ENCODE measurements around the gene CBLIF. TPM values are rescaled to one million over a fixed set of nuclear protein-coding genes. Genes with fewer than 3 reads are reported as not detected.

The CBLIF gene
- total RNA-seq, 5 donors from 2014 or later (not counting 1 experiment from before 2014, with no cell fraction given), result not detected

DNA sequence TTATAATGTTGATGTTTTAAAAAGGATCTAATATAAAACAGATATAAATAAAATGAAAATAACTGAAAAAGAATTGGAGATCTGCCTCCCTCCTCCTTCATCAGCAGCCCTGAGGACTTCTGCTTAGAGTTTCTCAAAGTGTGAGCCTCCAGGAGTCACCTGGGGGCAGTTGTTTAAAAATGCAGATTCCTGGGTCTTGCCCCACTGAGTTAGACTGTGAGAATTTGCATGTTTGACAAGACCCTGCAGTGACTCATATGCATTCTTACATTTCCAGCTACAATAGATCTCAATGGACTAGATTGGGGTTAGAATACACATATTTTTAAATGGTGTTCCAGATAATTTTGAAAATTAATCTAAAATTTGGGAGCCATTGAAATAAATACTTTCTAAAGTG is 32.5 kb upstream of the CBLIF start:
- Histone ChIP-seq H3K9me3 (no peaks in the 10 kb centered on the region), H3K4me3 (ENCODE audit: control insufficient read depth in 1 of 2, extremely low read depth in 1 of 2, low read length in 1 of 2) (no peak overlapping the region), H3K27me3 (replicated peaks in 1 of 2; ENCODE audit: control insufficient read depth in 2 of 2, extremely low read depth in 1 of 2, insufficient read depth in 2 of 2, low read length in 1 of 2) (peaks cover 0 to 3% of the 10 kb centered on the region in 2 experiments), H3K36me3 (ENCODE audit: control insufficient read depth in 2 of 2, extremely low read depth in 1 of 2, insufficient read depth in 1 of 2, low read length in 1 of 2) (no peaks in the 10 kb centered on the region), H3K27ac (ENCODE audit: low read length) (no peak overlapping the region), H3K4me1 (ENCODE audit: control insufficient read depth in 1 of 2, extremely low read depth in 1 of 2, insufficient read depth in 2 of 2, low read length in 2 of 2) (no peaks in the 10 kb centered on the region)
- H3K4me3 Mint-ChIP-seq, result no peak overlapping the region
- DNase-seq, result no peak
- no peaks in the 10 kb centered on the region for H3K4me1 Mint-ChIP-seq
- ChIA-PET CTCF (no interaction called here), POLR2A (no interaction called here)
- H3K27ac Mint-ChIP-seq, result no peak overlapping the region
- H3K27me3 Mint-ChIP-seq, result peaks cover 14 to 25% of the 10 kb centered on the region in 2 donors
- no peak for ATAC-seq (replicated peaks in 1 of 4)
- H3K36me3 Mint-ChIP-seq, result no peaks in the 10 kb centered on the region
- no peaks in the 10 kb centered on the region for H3K9me3 Mint-ChIP-seq

DNA sequence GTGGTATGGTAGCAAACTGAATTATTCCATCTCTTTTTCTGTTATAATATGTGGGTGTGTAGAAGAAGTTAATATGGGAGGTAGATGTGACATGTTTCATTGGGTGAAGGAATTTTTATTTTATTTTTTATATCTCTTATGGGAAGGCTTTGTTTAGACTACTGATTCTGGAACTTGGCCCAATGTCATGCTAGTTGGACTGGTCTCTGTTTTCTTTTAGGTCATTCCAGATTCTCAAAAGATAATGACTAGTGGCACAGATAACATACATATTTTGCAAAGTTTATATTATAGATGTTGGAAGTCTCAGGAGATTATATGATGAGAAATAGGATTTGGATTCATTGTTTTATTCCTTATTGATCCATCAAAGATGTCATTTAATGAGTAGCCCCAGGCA is 32.0 kb upstream of the CBLIF start:
- no peaks in the 10 kb centered on the region for H3K36me3 ChIP-seq (ENCODE audit: control insufficient read depth in 2 of 2, extremely low read depth in 1 of 2, insufficient read depth in 1 of 2, low read length in 1 of 2)
- Mint-ChIP-seq H3K9me3 (no peaks in the 10 kb centered on the region), H3K27ac (no peak overlapping the region), H3K4me1 (no peaks in the 10 kb centered on the region), H3K4me3 (no peak overlapping the region), H3K36me3 (no peaks in the 10 kb centered on the region), H3K27me3 (peaks cover 14 to 25% of the 10 kb centered on the region in 2 donors)
- DNase-seq (no peak), ATAC-seq (replicated peaks in 1 of 4) (no peak)
- ChIA-PET CTCF (no interaction called here), POLR2A (no interaction called here)
- peaks cover 0 to 3% of the 10 kb centered on the region in 2 experiments for H3K27me3 ChIP-seq (replicated peaks in 1 of 2; ENCODE audit: control insufficient read depth in 2 of 2, extremely low read depth in 1 of 2, insufficient read depth in 2 of 2, low read length in 1 of 2)
- no peak overlapping the region for H3K27ac ChIP-seq (ENCODE audit: low read length)
- no peak overlapping the region for H3K4me3 ChIP-seq (ENCODE audit: control insufficient read depth in 1 of 2, extremely low read depth in 1 of 2, low read length in 1 of 2)
- H3K4me1 ChIP-seq (ENCODE audit: control insufficient read depth in 1 of 2, extremely low read depth in 1 of 2, insufficient read depth in 2 of 2, low read length in 2 of 2), result no peaks in the 10 kb centered on the region
- H3K9me3 ChIP-seq, result no peaks in the 10 kb centered on the region

DNA sequence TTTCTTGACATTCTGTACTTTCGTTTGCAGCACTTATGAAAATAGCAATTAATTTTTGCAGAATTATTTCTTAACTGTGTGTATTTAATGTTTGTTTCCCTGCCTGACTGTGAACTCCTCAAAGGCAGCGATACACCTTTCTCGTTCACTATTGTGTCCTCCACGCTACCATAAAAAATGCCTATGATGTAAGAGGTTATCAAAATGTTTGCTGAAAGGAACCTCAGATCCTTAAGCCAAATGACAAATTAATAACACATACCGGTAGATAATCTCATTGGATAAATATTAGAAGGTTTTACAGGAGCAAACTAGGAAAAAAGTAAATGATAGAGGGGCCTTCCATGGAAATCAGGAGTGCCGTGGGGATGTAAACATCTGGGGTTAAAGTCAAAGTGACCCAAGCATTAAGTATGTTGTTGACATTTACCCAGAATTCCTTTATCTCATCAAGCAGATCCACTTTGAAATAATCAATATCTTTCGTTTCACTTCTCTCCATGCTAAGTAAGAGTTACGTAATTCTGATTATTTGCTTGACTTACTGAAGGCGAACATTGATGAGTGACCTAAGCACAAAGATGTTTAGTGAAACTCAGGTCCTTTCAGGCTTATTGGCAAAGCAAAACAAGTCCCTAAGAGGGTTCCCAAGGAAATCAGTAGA is 30.7 kb upstream of the CBLIF start:
- ChIA-PET POLR2A (no interaction called here), CTCF (no interaction called here)
- Histone ChIP-seq H3K4me1 (ENCODE audit: control insufficient read depth in 1 of 2, extremely low read depth in 1 of 2, insufficient read depth in 2 of 2, low read length in 2 of 2) (no peaks in the 10 kb centered on the region), H3K4me3 (ENCODE audit: control insufficient read depth in 1 of 2, extremely low read depth in 1 of 2, low read length in 1 of 2) (no peak overlapping the region), H3K27me3 (replicated peaks in 1 of 2; ENCODE audit: control insufficient read depth in 2 of 2, extremely low read depth in 1 of 2, insufficient read depth in 2 of 2, low read length in 1 of 2) (peaks cover 0 to 3% of the 10 kb centered on the region in 2 experiments), H3K36me3 (ENCODE audit: control insufficient read depth in 2 of 2, extremely low read depth in 1 of 2, insufficient read depth in 1 of 2, low read length in 1 of 2) (no peaks in the 10 kb centered on the region), H3K27ac (ENCODE audit: low read length) (no peak overlapping the region), H3K9me3 (no peaks in the 10 kb centered on the region)
- DNase-seq (no peak), ATAC-seq (replicated peaks in 1 of 4) (no peak)
- Mint-ChIP-seq H3K36me3 (no peaks in the 10 kb centered on the region), H3K9me3 (peaks cover 0 to 11% (median 4%) of the 10 kb centered on the region in 3 donors), H3K27ac (no peak overlapping the region), H3K4me3 (no peak overlapping the region), H3K4me1 (no peaks in the 10 kb centered on the region), H3K27me3 (peaks cover 14 to 25% of the 10 kb centered on the region in 2 donors)
- WGBS (ENCODE audit: insufficient coverage), result 100% methylated on average over 1 of the region's 9 CpGs

DNA sequence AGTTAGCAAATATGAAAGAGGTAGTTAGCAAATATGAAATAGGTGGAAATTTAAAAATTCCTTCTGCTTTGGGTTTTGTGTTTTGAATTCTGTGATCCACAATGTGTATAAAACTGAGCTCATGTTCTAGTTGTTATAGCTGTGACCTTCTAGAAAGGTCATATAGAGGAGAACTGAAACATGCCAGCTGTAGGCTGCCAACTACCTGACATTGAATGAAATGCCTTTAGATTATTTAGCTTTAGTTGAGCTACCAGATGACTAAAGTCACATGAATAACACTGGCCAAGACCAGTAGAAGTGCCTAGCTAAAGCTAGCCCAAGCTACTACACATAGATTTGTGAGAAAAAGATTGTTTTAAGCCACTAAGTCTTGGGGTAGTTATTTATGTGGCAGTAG is 26.8 kb upstream of the CBLIF start:
- Mint-ChIP-seq H3K9me3 (peaks cover 4 to 22% (median 5%) of the 10 kb centered on the region in 3 donors), H3K4me3 (no peak overlapping the region), H3K27me3 (peaks cover 15% of the 10 kb centered on the region in 2 donors), H3K27ac (no peak overlapping the region), H3K4me1 (no peaks in the 10 kb centered on the region), H3K36me3 (no peaks in the 10 kb centered on the region)
- Histone ChIP-seq H3K4me3 (ENCODE audit: control insufficient read depth in 1 of 2, extremely low read depth in 1 of 2, low read length in 1 of 2) (no peak overlapping the region), H3K27ac (ENCODE audit: low read length) (no peak overlapping the region), H3K27me3 (replicated peaks in 1 of 2; ENCODE audit: control insufficient read depth in 2 of 2, extremely low read depth in 1 of 2, insufficient read depth in 2 of 2, low read length in 1 of 2) (peaks cover 0 to 6% of the 10 kb centered on the region in 2 experiments), H3K36me3 (ENCODE audit: control insufficient read depth in 2 of 2, extremely low read depth in 1 of 2, insufficient read depth in 1 of 2, low read length in 1 of 2) (no peaks in the 10 kb centered on the region), H3K4me1 (ENCODE audit: control insufficient read depth in 1 of 2, extremely low read depth in 1 of 2, insufficient read depth in 2 of 2, low read length in 2 of 2) (no peaks in the 10 kb centered on the region), H3K9me3 (no peaks in the 10 kb centered on the region)
- ATAC-seq (replicated peaks in 1 of 4), result no peak
- ChIA-PET CTCF (no interaction called here), POLR2A (no interaction called here)
- no peak for DNase-seq

DNA sequence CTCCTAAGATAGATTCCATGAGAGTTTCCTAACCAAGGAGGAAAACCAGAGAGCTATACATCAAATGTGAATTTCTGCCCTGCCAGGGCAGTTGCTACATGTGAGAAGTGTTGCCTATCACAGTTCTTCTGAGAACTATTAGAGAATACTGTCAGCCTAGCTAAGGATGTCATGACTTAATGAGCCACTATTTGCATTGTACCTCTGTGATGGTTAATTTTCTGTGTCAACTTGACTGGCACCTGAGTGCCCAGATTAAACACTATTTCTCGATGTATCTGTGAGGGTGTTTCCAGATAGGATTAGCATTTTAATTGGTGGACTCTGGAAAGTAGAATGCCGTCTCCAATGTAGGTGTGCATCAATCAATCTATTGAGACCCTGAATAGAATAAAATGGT is 22.6 kb upstream of the CBLIF start:
- Mint-ChIP-seq H3K4me1 (no peaks in the 10 kb centered on the region), H3K27ac (no peak overlapping the region), H3K36me3 (no peaks in the 10 kb centered on the region), H3K9me3 (peaks cover 4 to 24% (median 5%) of the 10 kb centered on the region in 3 donors), H3K27me3 (peaks cover 12% of the 10 kb centered on the region in 2 donors), H3K4me3 (no peak overlapping the region)
- WGBS (ENCODE audit: insufficient coverage), result 100% methylated on average over 2 of the region's 2 CpGs
- Histone ChIP-seq H3K4me1 (ENCODE audit: control insufficient read depth in 1 of 2, extremely low read depth in 1 of 2, insufficient read depth in 2 of 2, low read length in 2 of 2) (no peaks in the 10 kb centered on the region), H3K9me3 (no peaks in the 10 kb centered on the region), H3K4me3 (ENCODE audit: control insufficient read depth in 1 of 2, extremely low read depth in 1 of 2, low read length in 1 of 2) (no peak overlapping the region), H3K27me3 (replicated peaks in 1 of 2; ENCODE audit: control insufficient read depth in 2 of 2, extremely low read depth in 1 of 2, insufficient read depth in 2 of 2, low read length in 1 of 2) (peaks cover 0 to 3% of the 10 kb centered on the region in 2 experiments), H3K36me3 (ENCODE audit: control insufficient read depth in 2 of 2, extremely low read depth in 1 of 2, insufficient read depth in 1 of 2, low read length in 1 of 2) (no peaks in the 10 kb centered on the region), H3K27ac (ENCODE audit: low read length) (no peak overlapping the region)
- no peak for ATAC-seq (replicated peaks in 1 of 4)
- no peak for DNase-seq
- CTCF ChIA-PET, result no interaction called here
- POLR2A ChIA-PET, result no interaction called here

DNA sequence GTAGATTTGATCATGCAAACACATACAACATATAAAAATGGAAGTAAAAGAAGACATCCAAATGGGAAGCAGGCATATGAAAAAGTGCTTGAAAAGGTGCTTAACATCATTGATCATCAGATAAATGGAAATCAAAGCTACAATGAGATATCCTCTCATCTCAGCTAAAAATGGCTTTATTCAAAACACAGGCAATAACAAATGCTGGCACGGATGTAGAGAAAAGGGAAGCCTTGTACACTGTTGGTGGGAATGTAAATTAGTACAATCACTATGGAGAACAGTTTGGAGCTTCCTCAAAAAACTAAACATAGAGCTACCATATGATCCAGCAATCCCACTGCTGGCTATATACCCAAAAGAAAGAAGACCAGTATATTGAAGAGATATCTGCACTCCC is 21.5 kb upstream of the CBLIF start:
- CTCF ChIA-PET, result no interaction called here
- Mint-ChIP-seq H3K27ac (no peak overlapping the region), H3K9me3 (peaks cover 4 to 21% (median 5%) of the 10 kb centered on the region in 3 donors), H3K36me3 (no peaks in the 10 kb centered on the region), H3K27me3 (peaks cover 11 to 12% of the 10 kb centered on the region in 2 donors), H3K4me3 (no peak overlapping the region), H3K4me1 (no peaks in the 10 kb centered on the region)
- H3K4me1 ChIP-seq (ENCODE audit: control insufficient read depth in 1 of 2, extremely low read depth in 1 of 2, insufficient read depth in 2 of 2, low read length in 2 of 2), result no peaks in the 10 kb centered on the region
- POLR2A ChIA-PET, result no interaction called here
- no peak overlapping the region for H3K4me3 ChIP-seq (ENCODE audit: control insufficient read depth in 1 of 2, extremely low read depth in 1 of 2, low read length in 1 of 2)
- no peak for DNase-seq
- H3K27me3 ChIP-seq (replicated peaks in 1 of 2; ENCODE audit: control insufficient read depth in 2 of 2, extremely low read depth in 1 of 2, insufficient read depth in 2 of 2, low read length in 1 of 2), result peaks cover 0 to 3% of the 10 kb centered on the region in 2 experiments
- ATAC-seq (replicated peaks in 1 of 4), result no peak
- H3K9me3 ChIP-seq, result no peaks in the 10 kb centered on the region
- no peaks in the 10 kb centered on the region for H3K36me3 ChIP-seq (ENCODE audit: control insufficient read depth in 2 of 2, extremely low read depth in 1 of 2, insufficient read depth in 1 of 2, low read length in 1 of 2)
- WGBS (ENCODE audit: insufficient coverage), result no CpG with 5 or more reads among the region's 1 CpG
- no peak overlapping the region for H3K27ac ChIP-seq (ENCODE audit: low read length)

DNA sequence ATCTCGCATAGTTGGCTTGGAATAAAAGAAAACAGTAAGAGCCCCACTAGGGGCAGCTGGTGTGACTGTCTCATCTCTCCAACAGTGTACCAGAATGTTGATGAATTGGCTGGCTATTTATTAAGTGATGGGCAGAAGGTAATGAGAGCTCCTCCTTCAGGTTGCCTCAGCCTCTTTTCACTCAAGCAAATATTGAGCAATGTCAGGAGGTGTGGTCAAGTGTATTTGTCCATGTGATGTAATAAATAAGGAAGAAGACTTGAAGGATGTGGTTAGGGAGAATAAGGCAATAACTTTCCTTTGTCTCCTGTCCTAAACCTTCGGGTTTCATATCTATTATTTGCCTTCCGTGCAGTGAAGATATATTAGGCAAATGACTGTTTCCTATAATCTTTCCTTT is 21.1 kb upstream of the CBLIF start, which contains the start of gene TCN1:
Gene TCN1 (minus strand): TSS at position 91 of the 400 bp plus-strand sequence. CDS start 17 bp downstream, at position 74.
- H3K9me3 ChIP-seq, result no peaks in the 10 kb centered on the region
- no peak for DNase-seq
- H3K27ac ChIP-seq (ENCODE audit: low read length), result no peak within 1 kb of the TSS
- H3K27me3 Mint-ChIP-seq, result peaks cover 11 to 12% of the 10 kb centered on the region in 2 donors
- no CpG with 5 or more reads among the region's 3 CpGs for WGBS (ENCODE audit: insufficient coverage)
- H3K4me3 ChIP-seq (ENCODE audit: control insufficient read depth in 1 of 2, extremely low read depth in 1 of 2, low read length in 1 of 2), result no peak within 1 kb of the TSS
- ChIA-PET POLR2A (no interaction called here), CTCF (no interaction called here)
- no peak within 1 kb of the TSS for H3K27ac Mint-ChIP-seq
- no peak for ATAC-seq (replicated peaks in 1 of 4)
- H3K27me3 ChIP-seq (replicated peaks in 1 of 2; ENCODE audit: control insufficient read depth in 2 of 2, extremely low read depth in 1 of 2, insufficient read depth in 2 of 2, low read length in 1 of 2), result peaks cover 0 to 3% of the 10 kb centered on the region in 2 experiments
- H3K4me1 ChIP-seq (ENCODE audit: control insufficient read depth in 1 of 2, extremely low read depth in 1 of 2, insufficient read depth in 2 of 2, low read length in 2 of 2), result no peaks in the 10 kb centered on the region
- H3K9me3 Mint-ChIP-seq, result peaks cover 0 to 16% (median 5%) of the 10 kb centered on the region in 3 donors
- H3K4me3 Mint-ChIP-seq, result no peak within 1 kb of the TSS
- H3K4me1 Mint-ChIP-seq, result no peaks in the 10 kb centered on the region
- no peaks in the 10 kb centered on the region for H3K36me3 Mint-ChIP-seq
- H3K36me3 ChIP-seq (ENCODE audit: control insufficient read depth in 2 of 2, extremely low read depth in 1 of 2, insufficient read depth in 1 of 2, low read length in 1 of 2), result no peaks in the 10 kb centered on the region

Measured in T-cell (primary cell).